GM10266 (cell line): ENCODE data around the gene AGAP1.

Source experiments
- DNase-seq: peaks from one replicate; pipeline ENCODE4 v3.0.0; 2012; ENCODE audit errors: extremely low spot score
- TF ChIP-seq, protein P1 (sequence below): IDR thresholded peaks from 2 replicates; pipeline ENCODE4 v1.5.1; 2012; ENCODE audit warnings: mild to moderate bottlenecking, low read depth; ENCODE audit not compliant: control insufficient read depth, insufficient read depth; ENCODE audit errors: missing control alignments

The AGAP1 gene

GRCh38 chr2:235848055-235848454 is 354.2 kb downstream of the AGAP1 start:
- no peak for DNase-seq
- TF ChIP-seq, protein P1, sequence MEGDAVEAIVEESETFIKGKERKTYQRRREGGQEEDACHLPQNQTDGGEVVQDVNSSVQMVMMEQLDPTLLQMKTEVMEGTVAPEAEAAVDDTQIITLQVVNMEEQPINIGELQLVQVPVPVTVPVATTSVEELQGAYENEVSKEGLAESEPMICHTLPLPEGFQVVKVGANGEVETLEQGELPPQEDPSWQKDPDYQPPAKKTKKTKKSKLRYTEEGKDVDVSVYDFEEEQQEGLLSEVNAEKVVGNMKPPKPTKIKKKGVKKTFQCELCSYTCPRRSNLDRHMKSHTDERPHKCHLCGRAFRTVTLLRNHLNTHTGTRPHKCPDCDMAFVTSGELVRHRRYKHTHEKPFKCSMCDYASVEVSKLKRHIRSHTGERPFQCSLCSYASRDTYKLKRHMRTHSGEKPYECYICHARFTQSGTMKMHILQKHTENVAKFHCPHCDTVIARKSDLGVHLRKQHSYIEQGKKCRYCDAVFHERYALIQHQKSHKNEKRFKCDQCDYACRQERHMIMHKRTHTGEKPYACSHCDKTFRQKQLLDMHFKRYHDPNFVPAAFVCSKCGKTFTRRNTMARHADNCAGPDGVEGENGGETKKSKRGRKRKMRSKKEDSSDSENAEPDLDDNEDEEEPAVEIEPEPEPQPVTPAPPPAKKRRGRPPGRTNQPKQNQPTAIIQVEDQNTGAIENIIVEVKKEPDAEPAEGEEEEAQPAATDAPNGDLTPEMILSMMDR, result no peak

DNA sequence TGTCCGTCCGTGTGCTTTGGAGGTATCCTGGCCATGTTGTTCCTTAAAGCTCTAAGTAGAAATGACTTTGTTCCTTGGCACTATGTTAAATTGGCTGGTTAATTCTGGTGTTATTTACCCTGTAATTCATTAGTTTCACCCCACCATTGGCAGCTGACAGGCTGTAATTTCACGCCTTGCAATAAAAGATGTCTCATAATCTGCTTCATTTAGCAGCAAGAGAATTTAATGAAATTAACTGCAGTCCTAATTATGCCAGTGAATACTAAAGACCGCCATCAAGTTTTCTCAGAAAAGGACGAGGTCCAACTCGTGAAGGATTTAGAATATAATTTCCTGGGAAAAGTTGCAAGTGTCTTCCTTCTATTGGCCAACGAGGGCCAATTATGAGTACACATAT is 355.1 kb downstream of the AGAP1 start:
- DNase-seq, result no peak
- TF ChIP-seq, protein P1, result no peak

- TF ChIP-seq, protein P1, result no peak
- no peak for DNase-seq
Measured at GRCh38 chr2:235849489-235849888, 355.6 kb downstream of the AGAP1 start.

DNA sequence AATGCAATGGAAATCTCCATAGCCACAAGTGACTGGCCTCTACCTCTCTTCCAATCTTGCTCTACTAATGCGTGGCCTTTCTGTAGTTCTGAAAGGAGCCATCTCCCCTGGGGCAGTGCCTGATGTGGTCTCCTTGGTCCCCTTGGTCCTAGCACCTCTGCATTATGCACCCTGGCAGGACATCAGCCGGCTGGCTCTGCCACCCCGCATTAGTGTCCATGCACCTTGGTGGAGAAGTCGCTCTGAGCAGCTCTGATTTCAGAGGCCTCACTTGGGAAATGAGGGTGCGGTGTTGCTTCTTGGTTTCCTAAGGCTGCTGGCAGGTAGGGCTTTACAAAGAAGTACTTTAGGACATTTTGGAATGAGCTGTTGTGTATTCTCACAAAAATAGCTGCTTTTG is 356.4 kb downstream of the AGAP1 start:
- DNase-seq, result no peak
- TF ChIP-seq, protein P1, result no peak

GRCh38 chr2:235850771-235851551 is 357.1 kb downstream of the AGAP1 start:
- DNase-seq, result no peak
- TF ChIP-seq, protein P1, result no peak

- TF ChIP-seq, protein P1, result no peak
Measured at GRCh38 chr2:235851828-235852525, 358.1 kb downstream of the AGAP1 start.

DNA sequence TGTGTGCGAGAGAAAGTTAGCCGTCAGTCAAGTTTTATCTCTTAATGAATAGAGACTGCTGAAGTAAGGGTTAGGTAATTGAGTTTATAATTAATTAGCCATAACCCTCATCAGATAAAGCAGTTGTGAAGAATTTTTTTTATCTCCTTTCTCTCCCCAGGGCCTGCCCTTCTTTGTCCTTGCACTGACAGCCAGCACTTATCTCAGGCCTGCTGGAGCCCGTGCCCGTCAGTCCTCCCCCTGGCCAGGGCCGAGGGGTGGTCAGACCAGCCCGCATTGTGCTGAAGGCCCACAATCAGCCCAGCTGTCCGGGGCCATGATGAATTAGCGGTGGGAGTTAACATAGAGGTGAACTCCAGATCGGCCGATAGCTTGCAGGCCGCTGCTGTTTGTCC is 358.7 kb downstream of the AGAP1 start:
- DNase-seq, result no peak
- TF ChIP-seq, protein P1, result no peak

More at GRCh38 chr2:235851828-235852525, 358.1 kb downstream of the AGAP1 start:
- no peak for DNase-seq
